ENCODE measurements around the gene BTNL3.

Gene BTNL3

DNA sequence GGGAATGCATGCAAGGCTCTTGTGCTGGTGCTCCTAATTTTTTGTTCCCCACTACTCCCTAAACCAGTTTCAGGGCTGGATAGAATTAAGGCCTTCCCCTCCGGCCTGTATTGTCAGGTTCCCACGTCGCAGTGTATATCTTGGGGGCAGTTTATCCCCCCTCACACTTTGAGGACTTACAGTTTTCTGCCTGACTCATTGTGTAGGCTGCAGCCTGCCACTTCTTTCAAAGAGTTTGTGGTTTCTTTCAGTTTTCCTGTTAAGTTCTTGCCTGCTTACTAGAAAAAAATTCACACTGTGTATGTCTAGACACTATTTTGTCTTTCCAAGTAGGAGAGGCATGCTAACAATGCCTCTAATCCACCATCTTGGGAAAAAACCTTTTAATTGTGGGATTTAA is 28.4 kb upstream of the BTNL3 start:
- Histone ChIP-seq H3K9me3 (ENCODE audit: control insufficient read depth, insufficient read depth, low read length) (no peaks in the 10 kb centered on the region), H3K9me2 (replicated peaks; ENCODE audit: control insufficient read depth, low read length) (no peaks in the 10 kb centered on the region), H3K4me1 (ENCODE audit: control insufficient read depth, low read length) (no peaks in the 10 kb centered on the region), H3K27me3 (ENCODE audit: control insufficient read depth, low read length) (no peaks in the 10 kb centered on the region), H3K79me2 (ENCODE audit: control insufficient read depth, low read length) (no peaks in the 10 kb centered on the region), H3K4me3 (ENCODE audit: low read length) (no peak overlapping the region), H3K27ac (ENCODE audit: low read depth, low read length) (no peak overlapping the region), H3K36me3 (ENCODE audit: control insufficient read depth, low read length) (no peaks in the 10 kb centered on the region), H3F3A (ENCODE audit: control insufficient read depth, insufficient read depth) (no peaks in the 10 kb centered on the region), H4K20me1 (ENCODE audit: control insufficient read depth, insufficient read depth, low read depth, low read length) (no peaks in the 10 kb centered on the region), H3K4me2 (ENCODE audit: low read length) (no peak overlapping the region)
- TF ChIP-seq CTCF (IDR thresholded peaks at IDR 0.05; ENCODE audit: low read depth, low read length, poor library complexity, severe bottlenecking) = no peak
- TF ChIP-seq EZH2phosphoT487 (IDR thresholded peaks at IDR 0.05; ENCODE audit: borderline replicate concordance, low read length) = no peak

DNA sequence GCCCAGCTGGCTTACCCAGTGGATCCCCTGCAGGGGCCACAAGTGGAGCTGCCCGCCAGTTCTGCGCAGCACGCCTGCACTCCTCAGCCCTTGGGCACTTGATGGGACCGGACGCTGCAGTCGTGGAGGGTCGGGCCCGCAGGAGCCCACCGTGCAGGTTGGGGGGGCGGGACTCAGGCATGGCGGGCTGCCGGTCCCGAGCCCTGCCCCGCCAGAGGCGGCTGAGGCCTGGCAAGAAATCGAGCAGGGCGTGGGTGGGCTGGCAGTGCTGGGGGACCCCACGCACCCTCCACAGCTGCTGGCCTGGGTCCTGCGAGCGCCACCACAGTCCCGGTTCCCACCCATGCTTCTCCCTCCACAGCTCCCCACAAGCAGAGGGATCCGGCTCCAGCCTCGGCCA is 19.2 kb upstream of the BTNL3 start:
- Histone ChIP-seq H3K27me3 (ENCODE audit: control insufficient read depth, low read length) (no peaks in the 10 kb centered on the region), H3K4me3 (ENCODE audit: low read length) (no peak overlapping the region), H3K79me2 (ENCODE audit: control insufficient read depth, low read length) (no peaks in the 10 kb centered on the region), H3K36me3 (ENCODE audit: control insufficient read depth, low read length) (no peaks in the 10 kb centered on the region), H3K4me1 (ENCODE audit: control insufficient read depth, low read length) (peaks cover 1% of the 10 kb centered on the region), H3K9me2 (replicated peaks; ENCODE audit: control insufficient read depth, low read length) (no peaks in the 10 kb centered on the region), H3K9me3 (ENCODE audit: control insufficient read depth, insufficient read depth, low read length) (no peaks in the 10 kb centered on the region), H3K4me2 (ENCODE audit: low read length) (no peak overlapping the region), H3K27ac (ENCODE audit: low read depth, low read length) (no peak overlapping the region), H4K20me1 (ENCODE audit: control insufficient read depth, insufficient read depth, low read depth, low read length) (no peaks in the 10 kb centered on the region), H3F3A (ENCODE audit: control insufficient read depth, insufficient read depth) (no peaks in the 10 kb centered on the region)
- TF ChIP-seq CTCF (IDR thresholded peaks at IDR 0.05; ENCODE audit: low read depth, low read length, poor library complexity, severe bottlenecking) (no peak), EZH2phosphoT487 (IDR thresholded peaks at IDR 0.05; ENCODE audit: borderline replicate concordance, low read length) (no peak)

- no peaks in the 10 kb centered on the region for H3K27me3 ChIP-seq (ENCODE audit: control insufficient read depth, low read length)
- no peak overlapping the region for H3K4me2 ChIP-seq (ENCODE audit: low read length)
- TF ChIP-seq EZH2phosphoT487 (IDR thresholded peaks at IDR 0.05; ENCODE audit: borderline replicate concordance, low read length) (no peak), CTCF (IDR thresholded peaks at IDR 0.05; ENCODE audit: low read depth, low read length, poor library complexity, severe bottlenecking) (no peak)
- no peaks in the 10 kb centered on the region for H3K9me2 ChIP-seq (replicated peaks; ENCODE audit: control insufficient read depth, low read length)
- no peak overlapping the region for H3K27ac ChIP-seq (ENCODE audit: low read depth, low read length)
- H3F3A ChIP-seq (ENCODE audit: control insufficient read depth, insufficient read depth) = no peaks in the 10 kb centered on the region
- H4K20me1 ChIP-seq (ENCODE audit: control insufficient read depth, insufficient read depth, low read depth, low read length) = no peaks in the 10 kb centered on the region
- no peaks in the 10 kb centered on the region for H3K79me2 ChIP-seq (ENCODE audit: control insufficient read depth, low read length)
- H3K4me3 ChIP-seq (ENCODE audit: low read length) = no peak overlapping the region
- peaks cover under 1% of the 10 kb centered on the region; the same call in 1 of the 2 replicates for H3K36me3 ChIP-seq (ENCODE audit: control insufficient read depth, low read length)
- peaks cover 11% of the 10 kb centered on the region for H3K4me1 ChIP-seq (ENCODE audit: control insufficient read depth, low read length)
- no peaks in the 10 kb centered on the region for H3K9me3 ChIP-seq (ENCODE audit: control insufficient read depth, insufficient read depth, low read length)
These were observed 18.3 kb upstream of the BTNL3 start for GRCh38 chr5:180970336-180970735.

DNA sequence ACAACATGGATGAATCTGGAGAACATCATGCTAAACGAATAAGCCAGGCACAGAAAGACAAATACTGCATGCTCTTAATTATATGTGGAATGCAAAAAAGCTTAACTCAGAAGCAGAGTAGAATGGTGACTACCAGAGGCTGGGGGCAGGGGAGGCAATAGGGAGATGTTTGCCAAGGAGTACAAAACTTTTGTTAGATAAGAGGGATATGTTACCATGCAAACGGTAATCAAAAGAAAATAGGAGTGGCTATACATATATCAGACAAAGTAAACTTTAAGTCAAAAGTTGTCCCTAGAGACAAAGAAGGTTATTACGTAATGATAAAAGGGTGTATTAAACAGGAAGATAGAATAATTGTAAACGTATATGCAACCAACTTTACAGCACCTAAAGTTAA is 17.8 kb upstream of the BTNL3 start:
- Histone ChIP-seq H3K27ac (ENCODE audit: low read depth, low read length) (no peak overlapping the region), H3K4me2 (ENCODE audit: low read length) (no peak overlapping the region), H3K9me3 (ENCODE audit: control insufficient read depth, insufficient read depth, low read length) (no peaks in the 10 kb centered on the region), H3K9me2 (replicated peaks; ENCODE audit: control insufficient read depth, low read length) (no peaks in the 10 kb centered on the region), H3K4me1 (ENCODE audit: control insufficient read depth, low read length) (peaks cover 16% of the 10 kb centered on the region), H3K27me3 (ENCODE audit: control insufficient read depth, low read length) (no peaks in the 10 kb centered on the region), H4K20me1 (ENCODE audit: control insufficient read depth, insufficient read depth, low read depth, low read length) (no peaks in the 10 kb centered on the region), H3K4me3 (ENCODE audit: low read length) (no peak overlapping the region), H3K36me3 (ENCODE audit: control insufficient read depth, low read length) (peaks cover 3% of the 10 kb centered on the region; the same call in 1 of the 2 replicates), H3F3A (ENCODE audit: control insufficient read depth, insufficient read depth) (no peaks in the 10 kb centered on the region), H3K79me2 (ENCODE audit: control insufficient read depth, low read length) (no peaks in the 10 kb centered on the region)
- no peak for TF ChIP-seq EZH2phosphoT487 (IDR thresholded peaks at IDR 0.05; ENCODE audit: borderline replicate concordance, low read length)
- no peak for TF ChIP-seq CTCF (IDR thresholded peaks at IDR 0.05; ENCODE audit: low read depth, low read length, poor library complexity, severe bottlenecking)

All from DOHH2 (cell line).